HL-60 (cell line): Measurements from ENCODE around the gene DOCK7.

Source experiments
- GABPA ChIP-seq: IDR thresholded peaks from 2 replicates; pipeline ENCODE4 v1.6.1; 2012; ENCODE audit warnings: low read depth
- TF ChIP-seq, protein P1 (sequence below): IDR thresholded peaks from one replicate; pipeline ENCODE4 v1.5.1; 2011; ENCODE audit warnings: low read length, control low read depth, inconsistent platforms; ENCODE audit not compliant: insufficient read depth

DNA sequence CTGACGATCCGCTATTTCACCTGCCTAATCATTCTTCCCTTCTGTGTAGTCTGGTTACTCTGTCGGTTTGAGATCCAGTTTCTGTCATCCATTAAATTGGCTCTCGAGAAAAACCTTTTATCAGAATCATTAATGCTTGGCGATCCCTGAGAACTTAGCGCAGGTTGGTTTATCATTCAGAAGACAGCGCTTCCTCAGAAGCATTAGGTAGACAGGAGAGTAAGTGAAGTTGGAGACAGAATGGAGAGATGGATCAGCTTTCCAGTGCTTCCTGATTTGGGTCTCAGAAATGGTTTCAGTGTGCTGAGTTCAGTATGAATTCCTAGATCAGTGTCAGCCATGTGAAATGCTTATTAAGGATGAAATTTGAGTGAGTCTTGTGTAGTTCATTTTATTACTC lies 250.0 kb downstream of the DOCK7 start:
- no peak for TF ChIP-seq GABPA
- TF ChIP-seq, protein P1, sequence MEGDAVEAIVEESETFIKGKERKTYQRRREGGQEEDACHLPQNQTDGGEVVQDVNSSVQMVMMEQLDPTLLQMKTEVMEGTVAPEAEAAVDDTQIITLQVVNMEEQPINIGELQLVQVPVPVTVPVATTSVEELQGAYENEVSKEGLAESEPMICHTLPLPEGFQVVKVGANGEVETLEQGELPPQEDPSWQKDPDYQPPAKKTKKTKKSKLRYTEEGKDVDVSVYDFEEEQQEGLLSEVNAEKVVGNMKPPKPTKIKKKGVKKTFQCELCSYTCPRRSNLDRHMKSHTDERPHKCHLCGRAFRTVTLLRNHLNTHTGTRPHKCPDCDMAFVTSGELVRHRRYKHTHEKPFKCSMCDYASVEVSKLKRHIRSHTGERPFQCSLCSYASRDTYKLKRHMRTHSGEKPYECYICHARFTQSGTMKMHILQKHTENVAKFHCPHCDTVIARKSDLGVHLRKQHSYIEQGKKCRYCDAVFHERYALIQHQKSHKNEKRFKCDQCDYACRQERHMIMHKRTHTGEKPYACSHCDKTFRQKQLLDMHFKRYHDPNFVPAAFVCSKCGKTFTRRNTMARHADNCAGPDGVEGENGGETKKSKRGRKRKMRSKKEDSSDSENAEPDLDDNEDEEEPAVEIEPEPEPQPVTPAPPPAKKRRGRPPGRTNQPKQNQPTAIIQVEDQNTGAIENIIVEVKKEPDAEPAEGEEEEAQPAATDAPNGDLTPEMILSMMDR = no peak
